Loucy (cell line): Measurements from ENCODE around the gene UVRAG.

Source experiments
- H2AFZ ChIP-seq: fragments of 200-600 bp; sonication (generic); 2 replicates; pipeline ENCODE4 v1.6.0; 2016; ENCODE audit warnings: antibody characterized with exemption, mild to moderate bottlenecking, low read length, moderate library complexity
- H3F3A ChIP-seq: fragments of 200-600 bp; 2 replicates; pipeline ENCODE4 v1.6.0; 2016; ENCODE audit warnings: antibody characterized with exemption, low read depth, mild to moderate bottlenecking
- H3K27me3 ChIP-seq: fragments of 200-600 bp; sonication (generic); 2 replicates; pipeline ENCODE4 v1.6.1; 2014; ENCODE audit warnings: low read length, mild to moderate bottlenecking; ENCODE audit not compliant: insufficient read depth, poor library complexity, severe bottlenecking
- H3K36me3 ChIP-seq: fragments of 200-600 bp; sonication (generic); 2 replicates; pipeline ENCODE4 v1.6.1; 2016; ENCODE audit warnings: low read length; ENCODE audit not compliant: insufficient read depth
- H3K4me1 ChIP-seq: fragments of 200-600 bp; sonication (generic); 2 replicates; pipeline ENCODE4 v1.5.1; 2014; ENCODE audit warnings: low read length, mild to moderate bottlenecking; ENCODE audit not compliant: insufficient read depth, poor library complexity, severe bottlenecking
- H3K4me2 ChIP-seq: fragments of 200-600 bp; sonication (generic); 2 replicates; pipeline ENCODE4 v1.6.0; 2014; ENCODE audit warnings: antibody characterized with exemption, low read length, low read depth, mild to moderate bottlenecking; ENCODE audit not compliant: poor library complexity, severe bottlenecking
- H3K4me3 ChIP-seq: fragments of 200-600 bp; sonication (generic); 2 replicates; pipeline ENCODE4 v1.5.1; 2014; ENCODE audit warnings: low read length, mild to moderate bottlenecking, mixed read lengths; ENCODE audit not compliant: poor library complexity, severe bottlenecking
- H3K79me2 ChIP-seq: fragments of 200-600 bp; sonication (generic); 2 replicates; pipeline ENCODE4 v1.6.1; 2014; ENCODE audit warnings: low read length; ENCODE audit not compliant: insufficient read depth
- H3K9ac ChIP-seq: fragments of 200-600 bp; sonication (generic); 2 replicates; pipeline ENCODE4 v1.6.0; 2014; ENCODE audit warnings: mild to moderate bottlenecking, low read depth, low read length, moderate library complexity; ENCODE audit not compliant: poor library complexity, severe bottlenecking
- H3K9me2 ChIP-seq: fragments of 200-600 bp; sonication (generic); replicated peaks from 2 replicates; pipeline ENCODE4 v1.6.1; 2016; ENCODE audit warnings: low read depth, low read length, mixed read lengths
- H3K9me3 ChIP-seq: fragments of 200-600 bp; sonication (generic); 2 replicates; pipeline ENCODE4 v1.6.1; 2014; ENCODE audit warnings: mild to moderate bottlenecking, antibody characterized with exemption, low read length, low read depth; ENCODE audit not compliant: insufficient read depth
- H4K20me1 ChIP-seq: fragments of 200-600 bp; sonication (generic); 2 replicates; pipeline ENCODE4 v1.6.0; 2014; ENCODE audit warnings: antibody characterized with exemption, low read length, mild to moderate bottlenecking; ENCODE audit not compliant: insufficient read depth, poor library complexity, severe bottlenecking
- CTCF ChIP-seq: fragments of 200-600 bp; sonication (generic); conservative IDR thresholded peaks from 2 replicates; pipeline ENCODE4 v1.5.1; 2014; ENCODE audit warnings: mild to moderate bottlenecking, antibody characterized with exemption, low read length
- EZH2phosphoT487 ChIP-seq: fragments of 200-600 bp; IDR thresholded peaks from 2 replicates; pipeline ENCODE4 v1.6.1; 2018; ENCODE audit warnings: antibody characterized with exemption, mild to moderate bottlenecking, moderate library complexity, borderline replicate concordance

Gene UVRAG

DNA sequence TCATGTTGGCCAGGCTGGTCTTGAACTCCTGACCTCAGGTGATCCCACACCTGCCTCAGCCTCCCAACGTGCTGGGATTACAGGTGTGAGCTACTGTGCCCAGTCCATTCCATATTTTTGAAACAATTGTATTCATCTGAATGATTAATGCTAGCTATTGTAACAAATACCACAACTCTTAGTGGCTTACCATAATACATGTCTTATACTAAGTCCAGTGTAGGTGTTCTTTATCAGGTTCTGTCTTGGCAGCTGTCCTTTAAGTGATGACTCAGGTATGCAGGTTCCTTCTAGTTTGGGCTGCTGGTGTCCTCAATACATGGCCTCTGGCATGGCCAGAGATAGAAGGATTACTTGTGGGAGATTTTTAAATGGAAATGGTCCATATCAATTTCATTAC is 39.0 kb downstream of the UVRAG start:
- H3K27me3 ChIP-seq: no peaks in the 10 kb centered on the region
- TF ChIP-seq EZH2phosphoT487 (no peak), CTCF (no peak)
- peaks cover 3% of the 10 kb centered on the region for H3K4me1 ChIP-seq
- H3K79me2 ChIP-seq: peaks cover 18% of the 10 kb centered on the region; the same call in 1 of the 2 replicates
- no peaks in the 10 kb centered on the region for H3K9me3 ChIP-seq
- H3K9me2 ChIP-seq: no peaks in the 10 kb centered on the region
- H3K4me3 ChIP-seq: no peak overlapping the region
- H3K4me2 ChIP-seq: no peak overlapping the region
- peaks cover 9% of the 10 kb centered on the region; the same call in 1 of the 2 replicates for H3K36me3 ChIP-seq
- no peak overlapping the region for H3K9ac ChIP-seq
- H2AFZ ChIP-seq: no peak overlapping the region
- H3F3A ChIP-seq: no peaks in the 10 kb centered on the region
- H4K20me1 ChIP-seq: peaks cover 9% of the 10 kb centered on the region

- Histone ChIP-seq H3K9me2 (no peaks in the 10 kb centered on the region), H3K4me1 (peaks cover 3% of the 10 kb centered on the region), H3K9ac (no peak overlapping the region), H3K79me2 (peaks cover 16% of the 10 kb centered on the region; the same call in 1 of the 2 replicates), H3F3A (no peaks in the 10 kb centered on the region), H3K4me3 (no peak overlapping the region), H3K36me3 (peaks cover 9% of the 10 kb centered on the region; the same call in 1 of the 2 replicates), H2AFZ (no peak overlapping the region), H4K20me1 (peaks cover 9% of the 10 kb centered on the region), H3K4me2 (no peak overlapping the region), H3K27me3 (no peaks in the 10 kb centered on the region), H3K9me3 (no peaks in the 10 kb centered on the region)
- TF ChIP-seq CTCF (no peak), EZH2phosphoT487 (no peak)
Observed at GRCh38 chr11:75855206-75855605, 40.2 kb downstream of the UVRAG start.

- Histone ChIP-seq H3K9me2 (no peaks in the 10 kb centered on the region), H3K9me3 (no peaks in the 10 kb centered on the region), H3K79me2 (peaks cover 14% of the 10 kb centered on the region; the same call in 1 of the 2 replicates), H3K9ac (no peak overlapping the region), H3K4me3 (no peak overlapping the region), H3F3A (no peaks in the 10 kb centered on the region), H3K27me3 (no peaks in the 10 kb centered on the region), H3K4me1 (no peaks in the 10 kb centered on the region), H2AFZ (no peak overlapping the region), H3K4me2 (no peak overlapping the region), H3K36me3 (peaks cover 9% of the 10 kb centered on the region; the same call in 1 of the 2 replicates), H4K20me1 (no peaks in the 10 kb centered on the region)
- TF ChIP-seq EZH2phosphoT487 (no peak), CTCF (no peak)
Observed at GRCh38 chr11:75856912-75857311, 41.9 kb downstream of the UVRAG start.
